Measurements from ENCODE around the gene NMUR1.

DNA sequence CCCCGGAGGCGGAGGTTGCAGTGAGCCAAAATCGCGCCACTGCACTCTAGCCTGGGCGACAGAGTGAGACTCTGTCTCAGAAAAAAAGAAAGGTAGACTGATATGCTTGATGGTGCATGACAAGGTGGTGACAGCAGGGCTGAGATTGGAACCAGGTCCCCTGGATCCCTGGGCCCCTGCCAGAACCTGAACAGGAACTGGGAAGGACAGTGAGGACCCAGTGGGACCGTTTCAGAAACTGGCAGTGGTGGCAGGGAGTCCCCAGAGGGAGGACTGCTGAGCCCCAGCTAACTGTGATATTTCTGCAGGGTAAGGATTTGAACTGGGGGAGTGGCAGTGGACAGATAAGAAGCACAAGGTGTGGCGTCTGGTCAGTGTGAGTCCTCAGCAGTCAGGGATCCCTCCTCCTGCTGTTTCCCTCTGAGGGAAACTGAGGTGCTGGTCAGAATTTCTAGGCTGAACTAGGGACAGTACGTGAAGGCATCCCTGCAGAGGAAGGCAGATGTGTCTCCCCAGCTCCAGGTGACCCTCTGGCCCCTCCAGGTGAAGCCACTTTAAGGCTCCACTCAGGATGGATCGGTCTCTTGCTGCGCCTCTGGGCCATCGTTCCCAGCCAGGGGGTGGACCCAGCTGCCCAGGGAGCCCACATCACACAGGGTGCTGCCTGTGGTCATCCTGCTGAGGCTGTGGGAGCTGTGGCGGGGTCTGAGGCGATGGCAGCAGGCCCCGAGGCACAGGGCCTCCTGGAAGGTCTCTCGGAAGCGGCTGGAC is 5.6 kb downstream of the NMUR1 start:
- TF ChIP-seq MYC (IDR thresholded peaks at IDR 0.05; ENCODE audit: borderline replicate concordance, low read length) (no peak), CTCF (IDR thresholded peaks at IDR 0.05) (no peak), HEYL (CRISPR knock-in tag; IDR thresholded peaks at IDR 0.05) (no peak), SMC3 (IDR thresholded peaks at IDR 0.05) (no peak), POLR2A (IDR thresholded peaks at IDR 0.05; ENCODE audit: low read length) (no peak), CEBPB (IDR thresholded peaks at IDR 0.05) (no peak)
- TF ChIP-seq, protein P1, sequence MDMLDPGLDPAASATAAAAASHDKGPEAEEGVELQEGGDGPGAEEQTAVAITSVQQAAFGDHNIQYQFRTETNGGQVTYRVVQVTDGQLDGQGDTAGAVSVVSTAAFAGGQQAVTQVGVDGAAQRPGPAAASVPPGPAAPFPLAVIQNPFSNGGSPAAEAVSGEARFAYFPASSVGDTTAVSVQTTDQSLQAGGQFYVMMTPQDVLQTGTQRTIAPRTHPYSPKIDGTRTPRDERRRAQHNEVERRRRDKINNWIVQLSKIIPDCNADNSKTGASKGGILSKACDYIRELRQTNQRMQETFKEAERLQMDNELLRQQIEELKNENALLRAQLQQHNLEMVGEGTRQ (IDR thresholded peaks at IDR 0.05) = no peak
- TF ChIP-seq, protein P2, sequence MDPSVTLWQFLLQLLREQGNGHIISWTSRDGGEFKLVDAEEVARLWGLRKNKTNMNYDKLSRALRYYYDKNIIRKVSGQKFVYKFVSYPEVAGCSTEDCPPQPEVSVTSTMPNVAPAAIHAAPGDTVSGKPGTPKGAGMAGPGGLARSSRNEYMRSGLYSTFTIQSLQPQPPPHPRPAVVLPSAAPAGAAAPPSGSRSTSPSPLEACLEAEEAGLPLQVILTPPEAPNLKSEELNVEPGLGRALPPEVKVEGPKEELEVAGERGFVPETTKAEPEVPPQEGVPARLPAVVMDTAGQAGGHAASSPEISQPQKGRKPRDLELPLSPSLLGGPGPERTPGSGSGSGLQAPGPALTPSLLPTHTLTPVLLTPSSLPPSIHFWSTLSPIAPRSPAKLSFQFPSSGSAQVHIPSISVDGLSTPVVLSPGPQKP (IDR thresholded peaks at IDR 0.05; ENCODE audit: low read depth, low read length) = no peak

Measured in A549 (cell line).